H1 (cell line): ENCODE data around the gene GNAQ. TPM values are rescaled to one million over a fixed set of nuclear protein-coding genes. Genes with fewer than 3 reads are reported as not detected.

Experiments used
- CTCF ChIA-PET: fragments of 300-600 bp; sonication (Branson Sonifier 250); formaldehyde crosslinking; loops from one replicate; lab custom pipeline; 2021; ENCODE audit not compliant: partially characterized antibody; lab: Charles Lee
- POLR2A ChIA-PET: fragments of 300-600 bp; sonication (Branson Sonifier 250); formaldehyde crosslinking; loops from one replicate; lab custom pipeline; 2021; ENCODE audit warnings: inconsistent platforms; ENCODE audit not compliant: partially characterized antibody; lab: Charles Lee
- DNase-seq, 2 experiments: peaks; one replicate each; pipeline versions ENCODE4 v3.0.0 to v3.0.0-alpha.2; 2010 to 2022; ENCODE audit warnings: low spot score in 2 of 2, low read depth in 1 of 2, mixed read lengths in 1 of 2
- FAIRE-seq: peaks from 2 replicates; lab custom pipeline; 2011; peaks lifted over from hg19 to GRCh38; lab: Jason Lieb, UNC
- H2AFZ ChIP-seq: 2 replicates; pipeline ENCODE4 v1.8.1; 2012; ENCODE audit warnings: low read length, inconsistent platforms
- H2AK5ac ChIP-seq: 2 replicates; pipeline ENCODE4 v1.6.1; 2013; ENCODE audit warnings: low read depth, low read length
- H2BK120ac ChIP-seq: replicated peaks from 2 replicates; pipeline ENCODE3; 2013; ENCODE audit warnings: low read depth, low read length, inconsistent platforms
- H2BK12ac ChIP-seq: 2 replicates; pipeline ENCODE4 v1.6.1; 2013; ENCODE audit warnings: low read depth, low read length
- H2BK15ac ChIP-seq: 2 replicates; pipeline ENCODE4 v1.6.1; 2013; ENCODE audit warnings: low read length
- H2BK20ac ChIP-seq: 2 replicates; pipeline ENCODE4 v1.6.1; 2013; ENCODE audit warnings: low read length
- H2BK5ac ChIP-seq: 2 replicates; pipeline ENCODE4 v1.6.1; 2013; ENCODE audit warnings: low read depth, low read length
- H3K14ac ChIP-seq: 2 replicates; pipeline ENCODE4 v1.6.1; 2013; ENCODE audit warnings: inconsistent platforms; ENCODE audit not compliant: insufficient read length
- H3K18ac ChIP-seq: 2 replicates; pipeline ENCODE4 v1.6.1; 2013; ENCODE audit warnings: low read length; ENCODE audit errors: extremely low read depth
- H3K23ac ChIP-seq: 2 replicates; pipeline ENCODE4 v1.6.1; 2013; ENCODE audit warnings: inconsistent platforms; ENCODE audit not compliant: insufficient read length
- H3K23me2 ChIP-seq: 2 replicates; pipeline ENCODE4 v1.6.1; 2013; ENCODE audit warnings: low read depth, low read length
- H3K27ac ChIP-seq: 2 replicates; pipeline ENCODE4 v1.6.1; 2011; ENCODE audit warnings: low read depth, low read length, inconsistent platforms
- H3K27me3 ChIP-seq, 4 experiments: replicated peaks in 1 of 4; 1 replicate in 1 of 4; 2 replicates in 3 of 4; pipeline versions ENCODE4 v1.6.1 to v1.8.1; 2011 to 2013; ENCODE audit warnings: low read length in 3 of 4, mild to moderate bottlenecking in 3 of 4, inconsistent platforms in 2 of 4, mixed read lengths in 2 of 4, moderate library complexity in 1 of 4; ENCODE audit not compliant: control insufficient read depth in 3 of 4, insufficient read depth in 3 of 4; ENCODE audit errors: extremely low read depth in 1 of 4
- H3K36me3 ChIP-seq, 4 experiments: 2 replicates each; pipeline versions ENCODE4 v1.6.1 to v1.8.1; 2011 to 2013; ENCODE audit warnings: mild to moderate bottlenecking in 4 of 4, low read length in 3 of 4, moderate library complexity in 2 of 4, control low read depth in 1 of 4, inconsistent platforms in 1 of 4; ENCODE audit not compliant: insufficient read depth in 4 of 4, control insufficient read depth in 2 of 4
- H3K4ac ChIP-seq: replicated peaks from 2 replicates; pipeline ENCODE3; 2013; ENCODE audit warnings: low read length, low read depth, mixed read lengths, inconsistent platforms; ENCODE audit not compliant: insufficient read length
- H3K4me1 ChIP-seq, 4 experiments: replicated peaks in 1 of 4; 1 replicate in 1 of 4; 2 replicates in 3 of 4; pipeline versions ENCODE4 v1.6.1 to v1.8.1; 2011 to 2013; ENCODE audit warnings: low read length in 3 of 4, inconsistent platforms in 2 of 4, mixed read lengths in 1 of 4; ENCODE audit not compliant: insufficient read depth in 4 of 4, control insufficient read depth in 3 of 4
- H3K4me2 ChIP-seq, 2 experiments: 2 replicates each; pipeline versions ENCODE4 v1.6.1 to v1.8.1; 2011 to 2013; ENCODE audit warnings: low read depth in 2 of 2, low read length in 2 of 2, control low read depth in 1 of 2, inconsistent platforms in 1 of 2, mild to moderate bottlenecking in 1 of 2; ENCODE audit not compliant: insufficient read depth in 1 of 2
- H3K4me3 ChIP-seq, 4 experiments: fragments of 200-600, 300-600 bp in 1 of 4; sonication (generic), shearing (Covaris generic), sonication (Bioruptor Twin) in 1 of 4; 2 replicates each; pipeline versions ENCODE4 v1.5.1 to v1.8.1; 2011 to 2016; ENCODE audit warnings: low read length in 4 of 4, low read depth in 3 of 4, control low read depth in 2 of 4, inconsistent platforms in 2 of 4, mild to moderate bottlenecking in 2 of 4, mixed read lengths in 1 of 4, moderate library complexity in 1 of 4; ENCODE audit not compliant: insufficient read depth in 2 of 4; ENCODE audit errors: extremely low read depth in 1 of 4
- H3K56ac ChIP-seq: replicated peaks from 2 replicates; pipeline ENCODE3; 2013; ENCODE audit warnings: low read depth, mild to moderate bottlenecking, mixed read lengths, low read length, inconsistent platforms; ENCODE audit not compliant: insufficient read length
- H3K79me1 ChIP-seq: 2 replicates; pipeline ENCODE4 v1.6.1; 2013; ENCODE audit warnings: low read depth, low read length, control low read depth
- H3K79me2 ChIP-seq, 2 experiments: 2 replicates each; pipeline versions ENCODE4 v1.6.1 to v1.8.1; 2012 to 2013; ENCODE audit warnings: low read length in 2 of 2, mild to moderate bottlenecking in 2 of 2, inconsistent platforms in 1 of 2; ENCODE audit not compliant: insufficient read depth in 2 of 2, control insufficient read depth in 1 of 2
- H3K9ac ChIP-seq, 4 experiments: replicated peaks in 1 of 4; 1 replicate in 1 of 4; 2 replicates in 3 of 4; pipeline versions ENCODE4 v1.6.1 to v1.8.1; 2011 to 2013; ENCODE audit warnings: low read depth in 3 of 4, low read length in 3 of 4, control low read depth in 2 of 4, mild to moderate bottlenecking in 2 of 4, moderate library complexity in 2 of 4, inconsistent platforms in 1 of 4; ENCODE audit errors: extremely low read depth in 1 of 4
- H3K9me3 ChIP-seq, 2 experiments: 2 replicates each; pipeline versions ENCODE4 v1.6.1 to v1.8.1; 2012 to 2013; ENCODE audit warnings: mild to moderate bottlenecking in 2 of 2, moderate library complexity in 2 of 2, control low read depth in 1 of 2, inconsistent platforms in 1 of 2, low read depth in 1 of 2, low read length in 1 of 2, mixed read lengths in 1 of 2; ENCODE audit not compliant: insufficient read depth in 2 of 2
- H4K20me1 ChIP-seq, 2 experiments: replicated peaks in 1 of 2; 2 replicates each; pipeline versions ENCODE3 to v1.8.1; 2011 to 2013; ENCODE audit warnings: inconsistent platforms in 2 of 2, low read length in 2 of 2, mild to moderate bottlenecking in 1 of 2; ENCODE audit not compliant: insufficient read depth in 2 of 2, control insufficient read depth in 1 of 2
- H4K5ac ChIP-seq: 2 replicates; pipeline ENCODE4 v1.6.1; 2013; ENCODE audit warnings: low read length, low read depth, mixed read lengths, inconsistent platforms; ENCODE audit not compliant: insufficient read length
- H4K8ac ChIP-seq: 2 replicates; pipeline ENCODE4 v1.8.0; 2013; ENCODE audit warnings: mild to moderate bottlenecking, moderate library complexity, low read length, inconsistent platforms; ENCODE audit not compliant: insufficient read depth; ENCODE audit errors: extremely low read depth
- H4K91ac ChIP-seq: replicated peaks from 2 replicates; pipeline ENCODE3; 2013; ENCODE audit warnings: low read length, mixed read lengths, inconsistent platforms; ENCODE audit not compliant: insufficient read length
- ASH2L ChIP-seq: fragments of 200-600, 300-600 bp; sonication (generic); IDR thresholded peaks from one replicate; pipeline ENCODE4 v1.7.1; 2017; ENCODE audit warnings: low read length
- CHD1 ChIP-seq: IDR thresholded peaks from 2 replicates; pipeline ENCODE4 v1.6.1; 2012; ENCODE audit warnings: low read depth, low read length, improper control_type of control experiment
- FOSL1 ChIP-seq: IDR thresholded peaks from 2 replicates; pipeline ENCODE4 v1.6.1; 2011; ENCODE audit warnings: mild to moderate bottlenecking, low read depth, low read length, moderate library complexity; ENCODE audit not compliant: insufficient read depth
- GTF2F1 ChIP-seq: IDR thresholded peaks from 2 replicates; pipeline ENCODE4 v1.6.1; 2012; ENCODE audit warnings: low read depth, low read length, improper control_type of control experiment, borderline replicate concordance
- KDM1A ChIP-seq: fragments of 200-600, 300-600 bp; sonication (generic); IDR thresholded peaks from 2 replicates; pipeline ENCODE4 v1.7.1; 2016; ENCODE audit warnings: mild to moderate bottlenecking, low read length, borderline replicate concordance
- KDM5A ChIP-seq: fragments of 200-600 bp; IDR thresholded peaks from 2 replicates; pipeline ENCODE4 v1.7.1; 2012; ENCODE audit warnings: mild to moderate bottlenecking, low read length, inconsistent platforms, mixed read lengths
- MAFK ChIP-seq: IDR thresholded peaks from 2 replicates; pipeline ENCODE4 v1.6.1; 2012; ENCODE audit warnings: low read depth, mild to moderate bottlenecking, improper control_type of control experiment, low read length
- POLR2A ChIP-seq, 2 experiments: IDR thresholded peaks; 1 replicate in 1 of 2; 2 replicates in 1 of 2; pipeline ENCODE4 v1.6.1; 2011; ENCODE audit warnings: low read depth in 2 of 2, low read length in 2 of 2, mild to moderate bottlenecking in 2 of 2; ENCODE audit errors: control extremely low read depth in 1 of 2
- POLR2AphosphoS5 ChIP-seq: IDR thresholded peaks from 2 replicates; pipeline ENCODE4 v1.6.1; 2011; ENCODE audit warnings: low read depth, low read length
- POU5F1 ChIP-seq: IDR thresholded peaks from 2 replicates; pipeline ENCODE4 v1.6.1; 2011; ENCODE audit warnings: low read depth, mild to moderate bottlenecking, low read length, moderate library complexity
- RFX5 ChIP-seq: IDR thresholded peaks from 2 replicates; pipeline ENCODE4 v1.6.1; 2011; ENCODE audit warnings: low read depth, low read length, improper control_type of control experiment, borderline replicate concordance
- RXRA ChIP-seq: IDR thresholded peaks from 2 replicates; pipeline ENCODE4 v1.6.1; 2011; ENCODE audit warnings: low read depth, mild to moderate bottlenecking, low read length, moderate library complexity; ENCODE audit not compliant: insufficient read depth
- SIN3A ChIP-seq, 2 experiments: IDR thresholded peaks in 1 of 2; conservative IDR thresholded peaks in 1 of 2; 2 replicates each; pipeline ENCODE4 v1.6.1; 2011 to 2012; ENCODE audit warnings: low read length in 2 of 2, improper control_type of control experiment in 1 of 2, low read depth in 1 of 2, mild to moderate bottlenecking in 1 of 2
- TCF12 ChIP-seq: IDR thresholded peaks from 2 replicates; pipeline ENCODE4 v1.6.1; 2011; ENCODE audit warnings: low read depth, mild to moderate bottlenecking, low read length
- ZNF274 ChIP-seq: IDR thresholded peaks from 2 replicates; pipeline ENCODE4 v1.7.0; 2012; ENCODE audit warnings: low read length, borderline replicate concordance; ENCODE audit errors: extremely low read depth
- WGBS, 2 experiments: shearing (Covaris generic) in 1 of 2; methylation state at CpG; one replicate each; pipeline versions ENCODE4 v1.1.6 to v1.1.7; 2013 to 2015; ENCODE audit warnings: low lambda C conversion rate in 2 of 2, mixed read lengths in 2 of 2, inconsistent platforms in 1 of 2, low coverage in 1 of 2, missing lambda C conversion rate in 1 of 2; ENCODE audit not compliant: insufficient replicate concordance in 2 of 2, insufficient coverage in 1 of 2, insufficient read length in 1 of 2; ENCODE audit errors: extremely low coverage in 1 of 2, missing lambda C conversion rate in 1 of 2; 5-methylcytosine and 5-hydroxymethylcytosine counted together
- polyA plus RNA-seq, 7 experiments: library from polyadenylated mRNA; depleted of rRNA in 3 of 7; stranded (reverse) in 5 of 7; unstranded in 2 of 7; fragments of >200 nt in 5 of 7; fragments of 200-250 nt in 2 of 7; gene quantifications; 1 replicate in 5 of 7; 2 replicates in 1 of 7; 4 replicates in 1 of 7; pipeline versions ENCODE4 v1.2.1 to v1.2.3, GENCODE V29; 2011 to 2013; ENCODE audit warnings: missing spikeins in 2 of 7, mixed read lengths in 2 of 7
- total RNA-seq: library from RNA; stranded (reverse); fragmentation: NEBNext Ultra II Directional; extraction: Animal tissue kit (Norgen Biotek cat#: 25700); gene quantifications from 2 replicates; pipeline ENCODE4 v1.2.1, GENCODE V29; 2021

GNAQ gene
- total and polyA plus RNA-seq, 2 of the 8 experiments (the other 6 are each of a cell fraction or from before 2014, with no cell fraction given), result 22.8 to 63.8 TPM

DNA sequence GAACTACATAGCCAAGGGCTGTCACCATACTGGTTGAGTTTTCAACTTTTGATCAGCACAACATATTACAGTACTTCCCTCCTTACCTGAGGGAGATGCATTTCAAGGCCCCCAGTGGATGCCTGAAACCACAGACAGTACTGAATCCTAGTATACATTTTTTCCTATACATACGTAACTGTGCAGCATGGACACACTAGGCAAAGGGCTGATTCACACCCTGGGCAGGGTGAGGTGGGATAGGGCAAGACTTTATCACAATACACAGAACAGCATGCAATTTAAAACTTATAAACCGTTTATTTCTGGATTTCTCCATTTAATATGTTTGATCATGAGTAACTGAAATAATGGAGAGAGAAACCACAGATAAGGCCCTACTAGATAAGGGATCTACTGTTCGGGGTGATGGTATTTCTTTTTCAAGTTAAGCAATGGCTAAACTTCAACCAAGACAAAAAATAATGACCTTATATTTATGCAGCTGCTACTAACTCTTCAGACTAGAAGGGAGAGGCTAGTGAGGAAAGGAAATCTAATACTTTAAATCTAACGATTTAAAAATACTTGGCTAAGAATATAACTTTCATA is 196.6 kb downstream of the GNAQ start:
- H3K9me3 ChIP-seq, result no peaks in the 10 kb centered on the region
- no peak overlapping the region for H2BK120ac ChIP-seq
- H3K4me3 ChIP-seq, result no peak overlapping the region
- peak overlapping the region; percentile 83 for H3K23ac ChIP-seq
- H3K9ac ChIP-seq, result peak overlapping the region in 1 of 4 experiments; percentile 28; a peak in 1 of 7 replicates
- H4K91ac ChIP-seq, result no peak overlapping the region
- H3K4me1 ChIP-seq, result no peaks in the 10 kb centered on the region
- no peak overlapping the region for H4K8ac ChIP-seq
- no peak overlapping the region for H2BK12ac ChIP-seq
- no peaks in the 10 kb centered on the region for H3K36me3 ChIP-seq
- no peaks in the 10 kb centered on the region for H3K27me3 ChIP-seq
- no peak overlapping the region for H2AFZ ChIP-seq
- WGBS, 2 experiments, result 78% methylated on average over 4 of the region's 4 CpGs; no CpG with 5 or more reads in 1 of the 2 experiments
- no peak overlapping the region for H3K4ac ChIP-seq
- TF ChIP-seq POU5F1 (no peak), ZNF274 (no peak), MAFK (no peak), TCF12 (no peak), FOSL1 (no peak), GTF2F1 (no peak), KDM1A (no peak), POLR2AphosphoS5 (no peak), ASH2L (no peak), SIN3A (conservative IDR thresholded peaks at IDR 0.05 in 1 of 2, IDR thresholded peaks at IDR 0.05 in 1 of 2; ENCODE audit: low read depth in 1 of 2, low read length in 2 of 2) (no peak), KDM5A (no peak), RXRA (no peak), CHD1 (no peak), RFX5 (no peak), POLR2A (IDR thresholded peaks at IDR 0.05; ENCODE audit: control extremely low read depth in 1 of 2, low read depth in 2 of 2, low read length in 2 of 2) (no peak)
- H4K20me1 ChIP-seq, result no peaks in the 10 kb centered on the region
- no peak overlapping the region for H4K5ac ChIP-seq
- no peaks in the 10 kb centered on the region for H3K23me2 ChIP-seq
- no peak overlapping the region for H3K27ac ChIP-seq
- no peak overlapping the region for H2BK15ac ChIP-seq
- POLR2A ChIA-PET, result no interaction called here
- no peak overlapping the region for H2AK5ac ChIP-seq
- H3K79me2 ChIP-seq, result no peaks in the 10 kb centered on the region
- no peak overlapping the region for H3K18ac ChIP-seq
- FAIRE-seq, result no peak
- CTCF ChIA-PET, result interaction anchor here (0.7 to 1.3 kb wide), 2 partner anchors 9 to 201 kb away, joined by 3 read pairs; no protein-coding TSS in a partner anchor
- no peak overlapping the region for H2BK20ac ChIP-seq
- H3K14ac ChIP-seq, result no peak overlapping the region
- no peak for DNase-seq
- no peak overlapping the region for H3K56ac ChIP-seq
- H2BK5ac ChIP-seq, result no peak overlapping the region
- H3K79me1 ChIP-seq, result peaks cover 2% of the 10 kb centered on the region; the same call in 1 of the 2 replicates
- H3K4me2 ChIP-seq, result no peak overlapping the region
